Nephron (organoid): ENCODE results near the gene WDPCP.

Source experiments
- H3K27ac Mint-ChIP-seq, 3 experiments: 2 replicates each; pipeline ENCODE4 v1.8.0; 2020; ENCODE audit warnings: mixed read lengths in 3 of 3, mild to moderate bottlenecking in 2 of 3, moderate library complexity in 1 of 3
- H3K27me3 Mint-ChIP-seq: 2 replicates; pipeline ENCODE4 v1.8.0; 2021; ENCODE audit warnings: low read depth, mild to moderate bottlenecking, moderate library complexity, mixed read lengths
- H3K36me3 Mint-ChIP-seq: 2 replicates; pipeline ENCODE4 v1.8.0; 2020; ENCODE audit warnings: low read depth, mixed read lengths
- H3K4me1 Mint-ChIP-seq: 2 replicates; pipeline ENCODE4 v1.8.0; 2020; ENCODE audit warnings: mixed read lengths
- H3K4me3 Mint-ChIP-seq, 3 experiments: 2 replicates each; pipeline ENCODE4 v1.8.0; 2020; ENCODE audit warnings: mild to moderate bottlenecking in 3 of 3, mixed read lengths in 3 of 3, moderate library complexity in 2 of 3
- H3K9me3 Mint-ChIP-seq: 2 replicates; pipeline ENCODE4 v1.8.0; 2020; ENCODE audit warnings: mixed read lengths
- CTCF ChIP-seq, 3 experiments: fragments of 200-600 bp; sonication (generic); IDR thresholded peaks; one replicate each; pipeline ENCODE4 v1.5.0; 2021; ENCODE audit warnings: antibody characterized with exemption in 3 of 3; ENCODE audit not compliant: unreplicated experiment in 3 of 3

Gene WDPCP

DNA sequence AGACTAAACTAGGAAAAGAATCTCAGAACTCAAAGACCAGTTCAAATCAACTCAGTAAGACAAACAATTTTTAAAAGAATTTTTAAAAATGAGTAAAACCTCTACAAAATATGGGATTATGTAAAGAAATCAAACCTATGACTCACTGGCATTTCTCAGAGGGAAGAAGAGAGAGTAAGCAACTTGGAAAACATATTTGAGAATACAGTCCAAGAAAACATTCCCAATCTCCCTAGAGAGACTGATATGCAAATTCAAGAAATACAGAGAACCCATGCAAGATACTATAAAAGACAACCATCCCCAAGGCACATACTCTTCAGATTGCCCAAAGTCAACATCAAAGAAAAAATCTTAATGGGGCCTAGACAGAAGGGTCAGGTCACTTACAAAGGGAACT is 162.7 kb downstream of the WDPCP start:
- Mint-ChIP-seq H3K36me3 (peaks cover 26% of the 10 kb centered on the region), H3K4me1 (no peaks in the 10 kb centered on the region), H3K4me3 (no peak overlapping the region), H3K27ac (no peak overlapping the region), H3K27me3 (no peaks in the 10 kb centered on the region), H3K9me3 (peaks cover 18% of the 10 kb centered on the region)
- no peak for TF ChIP-seq CTCF (IDR thresholded peaks at IDR 0.05; ENCODE audit: unreplicated experiment in 3 of 3)

DNA sequence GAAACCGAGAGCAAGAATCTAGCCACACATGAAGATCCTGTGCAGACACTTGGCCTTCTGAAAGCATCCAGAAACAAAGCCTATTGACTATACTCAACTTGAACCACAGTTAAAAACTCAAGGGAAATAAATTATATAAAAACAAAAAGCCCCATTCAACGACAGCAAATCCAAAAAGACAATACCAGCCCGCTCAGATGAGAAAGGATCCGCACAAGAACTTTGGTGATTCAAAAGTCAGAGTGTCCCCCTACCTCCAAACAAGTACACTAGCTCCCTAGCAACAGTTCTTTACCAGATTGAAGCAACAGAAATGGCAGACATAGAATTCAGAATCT is 163.2 kb downstream of the WDPCP start:
- peaks cover 18% of the 10 kb centered on the region for H3K9me3 Mint-ChIP-seq
- H3K27ac Mint-ChIP-seq = no peak overlapping the region
- H3K27me3 Mint-ChIP-seq = no peaks in the 10 kb centered on the region
- no peak overlapping the region for H3K4me3 Mint-ChIP-seq
- no peaks in the 10 kb centered on the region for H3K4me1 Mint-ChIP-seq
- TF ChIP-seq CTCF (IDR thresholded peaks at IDR 0.05; ENCODE audit: unreplicated experiment in 3 of 3) = no peak
- peaks cover 26% of the 10 kb centered on the region for H3K36me3 Mint-ChIP-seq

GRCh38 chr2:63424329-63425078 is 163.8 kb downstream of the WDPCP start:
- H3K36me3 Mint-ChIP-seq = peaks cover 23% of the 10 kb centered on the region
- TF ChIP-seq CTCF (IDR thresholded peaks at IDR 0.05; ENCODE audit: unreplicated experiment in 3 of 3) = peak in 1 of 3 experiments; percentile 13
- peaks cover 18% of the 10 kb centered on the region for H3K9me3 Mint-ChIP-seq
- H3K4me3 Mint-ChIP-seq = no peak overlapping the region
- H3K27me3 Mint-ChIP-seq = no peaks in the 10 kb centered on the region
- no peak overlapping the region for H3K27ac Mint-ChIP-seq
- H3K4me1 Mint-ChIP-seq = no peaks in the 10 kb centered on the region

DNA sequence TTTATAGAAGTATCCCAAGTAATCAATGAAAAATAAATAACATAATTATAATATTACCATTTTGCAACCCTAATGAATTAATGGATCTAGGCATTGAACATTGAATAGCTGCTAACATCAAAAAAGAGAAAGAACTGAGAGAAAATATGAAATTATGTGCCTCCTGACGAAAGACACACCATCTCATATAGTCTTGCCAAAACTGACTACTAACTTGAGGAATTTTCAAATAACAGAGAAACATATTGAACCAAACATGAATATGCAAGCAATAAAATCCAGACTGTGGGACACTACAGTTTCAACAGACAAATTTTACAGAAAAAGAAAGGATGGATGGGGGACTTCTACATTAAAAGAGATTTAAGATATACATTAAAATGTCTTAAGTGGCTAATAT is 165.7 kb downstream of the WDPCP start:
- Mint-ChIP-seq H3K27ac (no peak overlapping the region), H3K27me3 (peaks cover 3% of the 10 kb centered on the region)

GRCh38 chr2:63408530-63408929 is 179.7 kb downstream of the WDPCP start:
- H3K27ac Mint-ChIP-seq = no peak overlapping the region
- no peaks in the 10 kb centered on the region for H3K4me1 Mint-ChIP-seq
- H3K36me3 Mint-ChIP-seq = peaks cover 4% of the 10 kb centered on the region
- peaks cover 3% of the 10 kb centered on the region for H3K9me3 Mint-ChIP-seq
- H3K4me3 Mint-ChIP-seq = no peak overlapping the region
- H3K27me3 Mint-ChIP-seq = no peaks in the 10 kb centered on the region
- TF ChIP-seq CTCF (IDR thresholded peaks at IDR 0.05; ENCODE audit: unreplicated experiment in 3 of 3) = no peak

More for the DNA sequence above, 165.7 kb downstream of the WDPCP start:
- H3K36me3 Mint-ChIP-seq = peaks cover 19% of the 10 kb centered on the region
- H3K9me3 Mint-ChIP-seq = peaks cover 14% of the 10 kb centered on the region
- TF ChIP-seq CTCF (IDR thresholded peaks at IDR 0.05; ENCODE audit: unreplicated experiment in 3 of 3) = no peak
- H3K4me1 Mint-ChIP-seq = no peaks in the 10 kb centered on the region
- no peak overlapping the region for H3K4me3 Mint-ChIP-seq

DNA sequence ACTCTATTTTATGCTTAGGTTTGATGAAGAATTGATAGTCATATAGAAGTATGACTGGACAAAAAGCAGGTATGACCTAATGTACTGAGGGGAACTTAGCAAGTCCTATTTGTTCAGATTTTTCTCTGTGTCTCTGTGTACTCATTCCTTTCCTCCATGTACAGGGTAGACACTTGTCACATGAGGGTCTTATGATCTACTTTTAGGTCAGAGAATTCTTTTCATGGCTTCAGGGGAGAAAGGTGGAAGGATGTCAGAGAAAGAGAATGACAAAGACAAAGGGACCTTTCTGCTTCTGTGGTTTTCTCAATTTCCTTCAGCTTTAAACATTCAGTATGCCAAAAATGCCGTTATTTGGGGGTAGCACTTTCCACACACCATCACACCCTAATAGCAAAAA is 181.6 kb downstream of the WDPCP start:
- H3K36me3 Mint-ChIP-seq = peaks cover 11% of the 10 kb centered on the region
- no peak overlapping the region for H3K4me3 Mint-ChIP-seq
- peaks cover 5% of the 10 kb centered on the region for H3K9me3 Mint-ChIP-seq
- no peaks in the 10 kb centered on the region for H3K27me3 Mint-ChIP-seq
- TF ChIP-seq CTCF (IDR thresholded peaks at IDR 0.05; ENCODE audit: unreplicated experiment in 3 of 3) = no peak
- no peaks in the 10 kb centered on the region for H3K4me1 Mint-ChIP-seq
- H3K27ac Mint-ChIP-seq = no peak overlapping the region
